ENCODE measurements around the gene COMMD1. TPM values are rescaled to one million over a fixed set of nuclear protein-coding genes. Genes with fewer than 3 reads are reported as not detected.
"Not testable (repeated sequence)": the region's sequence is repeated elsewhere in the genome, so short reads cannot be mapped to it uniquely, and the experiment has no call there.

COMMD1 gene
- total RNA-seq: 10 to 100 TPM; 33.0 to 35.1 TPM
- long read RNA-seq, donor 1, transcript COMMD1-201 (3 exons, 911 nt): major isoform, 6 of 9 reads
- long read RNA-seq, donor 1, partial matches to known transcripts: 0 of 9 reads
- long read RNA-seq, donor 1, other reads (novel, unspliced or antisense): 3 of 9 reads
- long read RNA-seq, donor 2, transcript COMMD1-201 (3 exons, 911 nt): major isoform, 17 of 20 reads
- long read RNA-seq, donor 2, partial matches to known transcripts: 0 of 20 reads
- long read RNA-seq, donor 2, other reads (novel, unspliced or antisense): 2 of 20 reads

DNA sequence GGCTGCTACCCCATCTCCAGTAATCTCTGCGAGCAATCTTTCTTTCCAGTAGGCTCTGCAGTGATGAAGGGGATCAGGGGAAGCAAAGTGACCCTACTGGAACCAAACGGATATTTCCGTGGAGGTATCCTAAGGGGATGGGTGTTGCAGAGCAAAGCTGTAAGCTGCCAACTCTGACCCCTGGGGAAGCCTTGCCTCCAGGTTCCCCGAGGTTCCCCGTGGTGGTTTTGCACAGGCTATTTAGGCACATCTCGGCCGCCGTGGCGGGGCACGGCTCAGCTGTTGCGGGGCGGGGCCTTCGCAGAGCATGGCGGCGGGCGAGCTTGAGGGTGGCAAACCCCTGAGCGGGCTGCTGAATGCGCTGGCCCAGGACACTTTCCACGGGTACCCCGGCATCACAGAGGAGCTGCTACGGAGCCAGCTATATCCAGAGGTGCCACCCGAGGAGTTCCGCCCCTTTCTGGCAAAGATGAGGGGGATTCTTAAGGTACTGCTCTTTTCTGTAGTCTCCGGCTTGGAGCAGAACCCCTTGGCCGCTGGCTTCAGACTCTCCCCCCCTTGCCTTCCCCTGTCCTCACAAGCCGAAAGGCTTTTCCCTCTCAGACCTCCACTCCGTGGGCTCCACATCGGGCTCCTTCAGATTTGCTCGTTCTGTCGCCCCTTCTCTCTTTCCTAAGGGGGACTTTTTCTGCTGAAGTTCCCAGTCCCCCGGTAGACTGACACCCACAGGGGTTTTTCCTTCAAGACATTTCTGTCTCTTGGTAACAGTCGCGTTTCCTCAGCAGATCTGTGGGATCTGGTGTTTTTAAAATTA, at the start of gene COMMD1:
COMMD1 (plus strand) TSS at position 303 of the 814 bp plus-strand sequence; CDS start at position 308, 5 bp downstream.
- peak; percentile 94 for DNase-seq (ENCODE audit: low spot score)
- intact Hi-C loops (cut with DNase I): no loop called here

DNA sequence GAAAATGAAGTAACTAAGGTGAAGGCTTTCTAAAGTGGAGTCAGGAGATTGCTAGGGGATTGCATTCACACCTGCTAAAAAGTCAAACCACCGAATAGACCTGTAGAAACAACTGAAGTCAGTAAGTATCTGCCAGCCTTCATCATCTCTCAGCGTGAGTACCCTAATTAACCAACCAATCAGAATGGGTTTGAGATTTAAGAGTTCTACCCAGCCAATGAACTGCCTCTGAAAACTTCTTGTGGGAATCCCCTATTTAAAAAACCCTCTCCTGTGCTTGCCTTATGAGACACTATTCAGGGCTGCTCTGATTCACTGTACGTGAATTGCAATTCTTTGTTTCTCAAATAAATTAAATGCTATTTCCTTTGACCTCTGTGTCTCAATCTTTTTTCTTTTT, 48.2 kb upstream of the COMMD1 start:
- no peak for DNase-seq (ENCODE audit: low spot score)
- intact Hi-C loops (cut with DNase I): no loop called here

DNA sequence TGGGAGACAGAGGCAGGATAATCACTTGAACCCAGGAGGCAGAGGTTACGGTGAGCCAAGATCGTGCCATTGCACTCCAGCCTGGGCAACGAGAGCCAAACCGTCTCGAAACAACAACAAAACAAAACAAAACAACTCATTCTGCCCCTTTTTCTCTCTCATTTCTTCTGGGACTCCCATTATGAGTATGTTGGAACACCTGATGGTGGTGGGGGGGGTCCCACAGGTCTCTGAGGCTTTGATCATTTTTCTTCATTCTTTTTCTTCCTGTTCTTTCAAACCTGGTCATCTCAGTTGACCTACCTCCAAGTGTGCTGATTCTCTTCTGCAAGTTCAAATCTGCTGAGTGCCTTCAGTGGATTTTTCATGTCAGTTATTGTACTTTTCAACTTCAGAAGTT, 43.4 kb upstream of the COMMD1 start:
- intact Hi-C loops (cut with DNase I): no loop called here

DNA sequence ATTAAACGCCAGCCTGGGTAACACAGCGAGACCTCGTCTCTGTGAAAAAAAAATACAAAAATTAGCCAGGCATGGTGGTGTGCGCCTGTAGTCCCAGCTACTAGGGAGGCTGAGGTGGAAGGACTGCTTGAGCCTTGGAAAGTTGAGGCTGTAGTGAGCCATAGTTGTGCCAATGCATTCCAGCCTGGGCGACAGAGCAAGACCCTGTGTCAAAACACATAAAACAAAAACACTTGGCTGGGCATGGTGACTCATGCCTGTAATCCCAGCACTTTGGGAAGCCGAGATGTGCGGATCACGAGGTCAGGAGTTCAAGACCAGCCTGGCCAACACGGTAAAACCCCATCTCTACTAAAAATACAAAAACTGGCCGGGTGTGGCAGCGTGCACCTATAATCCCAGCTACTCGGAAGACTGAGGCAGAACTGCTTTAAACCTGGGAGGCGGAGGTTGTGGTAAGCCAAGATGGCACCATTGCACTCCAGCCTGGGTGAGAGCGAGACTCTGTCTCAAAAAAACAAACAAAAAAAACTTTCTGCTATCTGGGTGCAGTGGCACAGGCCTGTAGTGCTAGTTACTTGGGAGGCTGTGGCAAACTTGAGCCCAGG, 38.9 kb upstream of the COMMD1 start:
- intact Hi-C loops (cut with DNase I); DNase-seq (ENCODE audit: low spot score): not testable (repeated sequence)

More for the DNA sequence above, 43.4 kb upstream of the COMMD1 start:
- DNase-seq (ENCODE audit: low spot score): no peak

DNA sequence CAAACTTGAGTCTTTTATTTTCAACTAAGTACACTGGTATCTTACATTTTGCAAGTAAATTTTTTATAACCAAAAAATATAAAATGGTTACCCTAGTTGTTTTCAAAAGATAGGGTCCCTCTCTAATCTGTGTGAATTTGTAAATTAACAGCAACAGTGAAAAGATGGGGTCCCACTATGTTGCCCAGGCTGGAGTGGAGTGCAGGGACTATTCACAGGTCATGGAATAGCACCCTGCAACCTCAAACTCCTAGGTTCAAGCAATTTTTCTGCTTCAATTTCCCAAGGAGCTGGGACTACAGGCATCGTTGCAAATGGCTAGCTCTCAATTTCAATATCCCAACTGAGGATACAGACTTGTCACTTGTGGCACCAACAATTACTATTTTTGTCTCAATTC, 29.1 kb upstream of the COMMD1 start:
- no peak for DNase-seq (ENCODE audit: low spot score)
- intact Hi-C loops (cut with DNase I): no loop called here

DNA sequence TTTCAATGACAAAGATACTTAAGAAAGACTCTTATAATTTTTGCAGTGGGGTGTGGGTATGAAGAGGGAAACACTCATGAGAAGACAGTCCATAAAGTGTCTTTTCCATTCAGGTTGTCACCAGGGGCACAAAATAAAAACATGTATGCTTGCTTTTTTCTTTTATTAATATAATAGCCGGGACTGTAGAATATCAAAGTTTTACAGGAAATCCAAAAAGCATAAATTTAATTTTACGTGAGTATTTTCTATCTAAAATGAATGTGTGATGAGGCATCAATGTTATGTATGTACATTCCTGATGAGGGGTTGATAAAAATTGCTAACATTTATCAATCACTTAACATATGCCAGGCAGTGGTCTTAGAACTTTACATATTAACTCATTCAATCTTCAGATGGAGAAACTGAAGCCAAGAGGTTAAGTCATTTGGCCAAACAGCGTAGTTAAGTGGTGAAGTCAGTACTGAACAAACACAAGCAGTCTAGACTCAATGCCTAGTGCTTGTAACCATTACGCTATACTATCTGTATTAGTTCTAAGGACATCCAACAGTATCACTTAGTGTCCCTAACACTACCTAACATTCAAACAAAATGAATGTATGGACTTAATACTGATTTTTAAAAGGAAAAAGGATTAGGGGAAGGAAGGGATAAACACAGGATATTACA, 27.8 kb upstream of the COMMD1 start:
- intact Hi-C loops (cut with DNase I): no loop called here
- DNase-seq (ENCODE audit: low spot score): no peak

DNA sequence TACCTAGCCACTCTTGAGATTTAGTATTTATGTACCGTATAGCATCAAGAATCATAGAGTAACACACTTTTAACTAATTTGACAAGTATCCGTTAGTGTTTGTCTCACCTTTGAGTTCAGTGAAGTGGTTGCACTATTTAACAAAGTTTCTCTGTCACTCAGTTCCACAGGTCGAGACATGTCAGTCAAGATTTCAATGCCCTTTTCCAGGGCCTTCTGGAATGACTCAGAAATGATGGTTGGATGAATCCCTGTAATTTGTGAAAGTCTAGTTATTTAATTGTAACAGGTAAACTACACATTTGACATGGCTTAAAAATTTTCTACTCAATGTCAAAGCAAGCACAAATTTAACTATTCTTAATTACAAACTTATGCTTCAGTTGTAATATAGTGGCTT, 26.7 kb upstream of the COMMD1 start:
- intact Hi-C loops (cut with DNase I): no loop called here
- DNase-seq (ENCODE audit: low spot score): no peak

DNA sequence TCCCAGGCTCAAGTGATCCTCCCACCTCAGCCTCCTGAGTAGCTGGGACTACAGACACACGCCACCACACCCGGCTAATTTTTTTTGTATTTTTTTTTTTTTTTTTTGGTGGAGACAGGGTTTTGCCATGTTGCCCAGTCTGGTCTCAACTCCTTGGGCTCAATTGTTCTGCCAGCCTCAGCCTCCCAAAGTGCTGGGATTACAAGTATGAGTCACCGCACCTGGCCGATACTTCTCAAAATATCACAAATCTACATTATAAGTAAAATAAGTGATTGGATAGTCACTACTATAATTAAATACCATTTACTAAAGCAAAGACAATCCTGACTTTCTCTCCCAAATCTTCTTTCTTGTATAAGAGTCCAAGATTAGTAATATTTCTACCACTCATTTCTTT, 26.1 kb upstream of the COMMD1 start:
- DNase-seq (ENCODE audit: low spot score); intact Hi-C loops (cut with DNase I): not testable (repeated sequence)

DNA sequence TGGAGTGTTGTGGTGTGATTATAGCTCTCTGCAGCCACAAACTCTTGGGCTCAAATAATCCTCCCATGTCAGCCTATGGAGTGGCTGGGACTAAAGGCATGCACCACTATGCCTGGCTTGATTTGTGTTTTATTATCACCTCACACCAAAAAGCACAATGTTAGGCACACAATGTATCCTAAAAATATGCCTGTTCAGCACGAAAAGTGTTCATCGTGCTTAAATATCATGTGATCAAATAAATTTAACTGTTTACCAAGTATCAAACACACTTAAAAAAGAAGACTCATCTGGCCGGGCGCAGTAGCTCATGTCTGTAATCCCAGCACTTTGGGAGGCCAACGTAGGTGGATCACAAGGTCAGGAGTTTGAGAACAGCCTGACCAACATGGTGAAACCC, 22.6 kb upstream of the COMMD1 start:
- no peak for DNase-seq (ENCODE audit: low spot score)
- intact Hi-C loops (cut with DNase I): no loop called here

DNA sequence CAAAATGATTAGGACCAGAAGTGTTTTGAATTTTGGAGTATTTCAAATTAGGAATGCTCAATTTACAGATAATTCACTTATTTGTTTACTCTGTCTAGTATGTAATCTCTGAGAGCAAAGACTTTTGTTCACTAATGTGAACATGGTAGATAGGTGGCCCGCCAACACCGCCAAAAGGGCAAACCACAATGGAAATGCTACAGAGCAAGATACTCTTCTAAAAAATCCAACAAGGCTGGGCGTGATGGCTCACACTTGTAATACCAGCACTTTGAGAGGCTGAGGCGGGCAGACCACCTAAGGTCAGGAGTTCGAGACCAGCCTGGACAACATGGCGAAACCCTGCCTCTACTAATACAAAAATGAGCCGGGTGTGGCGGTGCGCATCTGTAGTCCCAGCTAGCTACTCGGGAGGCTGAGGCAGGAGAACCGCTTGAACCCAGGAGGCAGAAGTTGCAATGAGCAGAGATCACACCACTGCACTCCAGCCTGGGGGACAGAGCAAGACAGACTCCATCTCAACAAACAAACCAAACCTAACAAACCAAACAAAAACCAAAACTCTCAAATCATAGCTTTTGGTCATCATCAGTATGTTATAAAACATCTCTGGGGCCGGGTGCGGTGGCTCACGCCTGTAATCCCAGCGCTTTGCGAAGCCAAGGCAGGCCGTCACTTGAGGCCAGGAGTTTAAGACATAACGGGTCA, 19.4 kb upstream of the COMMD1 start:
- intact Hi-C loops (cut with DNase I): no loop called here
- DNase-seq (ENCODE audit: low spot score): no peak

DNA sequence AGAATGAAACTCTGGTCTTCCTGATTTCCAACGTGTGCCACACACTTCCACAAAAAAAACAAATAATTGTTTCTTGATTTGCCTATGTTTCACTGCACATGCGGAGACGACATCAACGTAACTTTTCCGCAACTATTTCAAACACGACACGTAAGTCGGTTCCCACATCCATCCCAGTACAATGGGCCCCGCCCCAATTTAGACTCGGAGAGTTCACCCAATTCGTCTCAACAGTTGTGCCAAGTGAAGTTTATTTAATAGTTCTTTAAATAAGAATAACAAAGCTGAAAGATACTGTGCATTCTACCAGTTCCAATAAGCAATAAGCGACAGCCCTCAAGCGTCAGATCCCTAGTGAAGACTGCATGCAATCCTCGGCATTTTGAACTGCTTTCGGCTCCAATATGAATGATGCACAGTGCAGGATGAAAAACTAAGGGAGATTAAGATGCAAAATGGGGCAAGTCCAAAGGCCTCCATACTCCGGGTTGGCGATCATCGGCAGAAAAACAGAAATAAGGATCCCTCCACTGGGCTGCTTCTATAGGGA, 17.7 kb upstream of the COMMD1 start:
- intact Hi-C loops (cut with DNase I): no loop called here
- no peak for DNase-seq (ENCODE audit: low spot score)

DNA sequence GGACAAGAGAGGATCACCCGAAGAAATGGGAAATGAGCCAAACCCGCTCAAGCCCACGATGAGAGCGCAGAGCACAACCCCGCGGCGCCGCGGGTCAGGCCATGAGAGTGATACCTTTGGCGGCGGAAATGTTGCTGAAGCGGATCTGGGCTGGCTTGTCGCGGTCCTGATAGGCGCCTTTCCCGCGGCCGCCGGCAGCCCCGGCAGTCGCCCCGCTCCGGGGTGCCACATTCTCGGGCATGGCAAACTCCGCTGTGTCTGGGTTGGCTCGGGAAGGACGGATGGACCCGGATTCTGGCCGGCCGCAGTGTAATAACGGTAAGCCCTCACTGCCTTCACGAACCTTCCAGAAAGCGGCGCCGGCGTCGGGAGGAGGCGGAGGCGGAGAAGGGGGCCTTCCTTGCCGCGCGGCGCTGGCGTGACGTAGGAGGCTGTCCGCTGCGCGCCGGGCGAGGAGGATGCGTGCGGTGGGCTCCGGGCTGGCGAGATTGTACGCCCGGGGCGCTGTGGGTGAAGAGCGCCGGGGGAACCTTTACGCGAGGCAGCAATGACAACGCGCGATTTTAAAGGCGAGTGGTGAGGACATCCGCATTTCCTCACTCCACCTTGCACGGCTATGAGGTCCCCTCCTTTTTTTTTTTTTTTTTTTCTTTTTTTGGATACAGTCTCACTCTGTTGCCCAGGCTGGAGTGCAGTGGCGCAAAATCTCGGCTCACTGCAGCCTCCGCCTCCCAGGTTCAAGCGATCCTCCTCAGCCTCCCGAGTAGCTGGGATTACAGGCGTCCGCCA, 17.0 kb upstream of the COMMD1 start, which contains the start of gene CCT4:
CCT4 (minus strand) TSS at position 390 of the 789 bp plus-strand sequence; CDS start at position 241, 149 bp downstream.
- intact Hi-C loops (cut with DNase I): no loop called here
- DNase-seq (ENCODE audit: low spot score): peak; percentile 96

DNA sequence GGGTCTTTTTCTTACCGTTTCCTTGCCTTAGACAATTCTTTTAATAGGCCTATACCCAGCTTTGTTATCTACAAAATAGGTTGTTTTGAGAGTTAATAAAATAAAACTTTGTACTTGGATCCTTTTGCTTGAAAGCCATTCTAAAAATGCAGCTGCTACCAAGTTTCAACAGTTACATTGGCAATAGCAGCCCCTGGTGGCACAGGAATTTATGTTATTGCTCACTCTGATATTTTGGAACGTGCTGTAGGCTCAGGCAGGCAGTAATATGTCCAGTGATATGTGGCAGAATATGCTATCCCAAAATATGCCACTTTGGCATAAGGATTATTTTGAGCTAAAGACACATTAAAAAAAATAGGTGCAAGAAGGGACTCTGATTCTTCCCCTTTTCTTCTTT, 6.7 kb upstream of the COMMD1 start:
- intact Hi-C loops (cut with DNase I): no loop called here
- DNase-seq (ENCODE audit: low spot score): no peak

DNA sequence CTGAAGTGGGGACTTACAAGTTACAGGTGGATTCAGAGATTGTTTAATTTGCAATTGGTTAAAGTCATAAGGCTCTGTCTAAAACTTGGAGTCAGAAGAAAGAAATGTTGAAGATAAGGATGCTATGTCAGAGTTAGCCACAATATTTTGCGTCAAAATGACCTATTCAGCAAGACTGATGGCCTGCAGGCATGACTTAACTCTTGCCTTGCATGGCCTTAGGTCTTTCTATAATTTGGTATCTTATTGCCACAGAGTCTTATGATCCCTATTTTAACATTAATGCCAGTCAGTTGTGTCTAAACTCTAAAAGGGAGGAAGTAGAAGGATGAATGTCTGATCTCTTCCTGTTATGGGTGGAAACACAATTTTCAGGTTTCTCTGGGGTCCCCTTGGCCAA, 5.2 kb upstream of the COMMD1 start:
- DNase-seq (ENCODE audit: low spot score): no peak
- intact Hi-C loops (cut with DNase I): no loop called here

DNA sequence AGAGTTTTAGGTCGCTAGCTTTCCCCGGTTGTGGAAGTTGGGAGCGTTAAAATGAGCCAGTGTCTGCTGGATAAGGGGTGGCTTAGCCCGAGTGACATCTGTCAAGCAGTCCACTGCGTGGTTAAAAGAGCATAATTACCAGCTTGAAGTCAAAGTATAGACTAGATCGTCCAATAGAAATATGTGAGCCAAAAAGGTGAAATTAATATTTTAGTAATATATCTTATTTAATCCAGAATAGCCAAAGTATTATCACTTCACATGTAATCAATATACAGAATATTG, 654 bp downstream of the COMMD1 start:
- no peak for DNase-seq (ENCODE audit: low spot score)
- intact Hi-C loops (cut with DNase I): no loop called here

DNA sequence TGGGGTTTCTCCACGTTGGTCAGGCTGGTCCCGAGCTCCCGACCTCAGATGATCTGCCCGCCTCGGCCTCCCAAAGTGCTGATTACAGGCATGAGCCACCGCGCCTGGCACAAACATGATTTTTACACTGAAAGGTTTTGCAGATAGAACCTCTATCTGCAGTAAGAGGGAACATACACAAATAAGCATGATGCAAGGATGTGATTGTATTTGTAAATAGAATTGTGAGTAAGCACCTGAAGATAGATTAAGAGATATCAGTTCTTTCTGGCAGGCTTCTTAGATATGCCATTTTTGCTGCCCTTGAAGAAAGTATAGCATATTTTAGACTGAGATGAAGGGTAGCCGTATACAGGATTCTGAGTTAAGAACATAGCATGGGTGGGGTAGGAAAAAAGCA, 3.6 kb downstream of the COMMD1 start:
- no peak for DNase-seq (ENCODE audit: low spot score)
- intact Hi-C loops (cut with DNase I): no loop called here

DNA sequence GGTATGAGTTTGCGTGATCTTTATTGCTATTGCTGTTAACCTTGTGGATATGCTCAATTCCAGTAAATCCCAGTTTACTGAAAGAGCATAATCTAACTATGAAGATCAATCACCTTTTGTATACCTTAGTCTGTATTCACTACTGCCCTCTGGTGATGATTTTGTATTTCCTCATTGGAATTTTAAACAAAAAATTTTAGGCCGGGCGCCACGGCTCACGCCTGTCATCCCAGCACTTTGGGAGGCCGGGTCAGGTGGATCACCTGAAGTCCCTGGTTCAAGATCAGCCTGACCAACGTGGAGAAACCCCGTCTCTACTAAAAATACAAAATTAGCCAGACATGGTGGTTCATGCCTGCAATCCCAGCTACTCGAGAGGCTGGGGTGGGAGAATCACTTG, 5.1 kb downstream of the COMMD1 start:
- intact Hi-C loops (cut with DNase I): no loop called here
- no peak for DNase-seq (ENCODE audit: low spot score)

DNA sequence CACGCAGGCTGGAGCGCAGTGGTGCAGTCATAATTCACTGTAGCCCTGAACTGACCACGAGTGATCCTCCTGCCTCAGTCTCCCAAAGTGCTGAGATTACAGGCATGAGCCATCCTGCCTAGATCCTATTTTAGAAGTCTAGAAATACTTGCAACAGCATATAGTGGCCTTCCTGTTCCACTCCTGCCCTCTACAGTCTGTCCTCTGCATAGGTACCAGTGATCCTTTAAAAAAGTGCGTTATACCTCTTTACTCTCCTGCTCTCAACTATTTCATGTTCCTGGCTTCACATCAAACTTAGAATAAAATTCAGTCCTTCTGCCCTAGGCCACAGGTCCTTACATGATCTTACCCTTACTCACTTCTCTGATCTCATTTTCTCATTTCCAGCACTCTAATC, 6.0 kb downstream of the COMMD1 start:
- DNase-seq (ENCODE audit: low spot score): no peak
- intact Hi-C loops (cut with DNase I): no loop called here
